Measurements from ENCODE around the gene ACTN3. TPM values are rescaled to one million over a fixed set of nuclear protein-coding genes. Genes with fewer than 3 reads are reported as not detected.

The ACTN3 gene
- total RNA-seq, 1 donor from 2014 or later, result 20.2 TPM

- Histone ChIP-seq H3K4me1 (peaks cover 6% of the 10 kb centered on the region), H2AFZ (replicated peaks) (peak overlapping the region; percentile 82), H3F3A (ENCODE audit: low read depth) (peaks cover 10% of the 10 kb centered on the region), H3K27me3 (no peaks in the 10 kb centered on the region), H3K36me3 (no peaks in the 10 kb centered on the region), H3K27ac (no peak overlapping the region), H3K4me3 (peak overlapping the region; percentile 55), H3K4me2 (peak overlapping the region; percentile 85), H3K9ac (peak overlapping the region; percentile 43), H3K9me3 (ENCODE audit: low read depth) (no peaks in the 10 kb centered on the region), H4K20me1 (ENCODE audit: low read depth) (no peaks in the 10 kb centered on the region), H3K79me2 (ENCODE audit: low read depth) (peaks cover 13% of the 10 kb centered on the region)
- peaks cover 26% of the 10 kb centered on the region for H3K9me3 Mint-ChIP-seq
- H3K27me3 Mint-ChIP-seq (ENCODE audit: insufficient read depth, low read depth), result peaks cover 11% of the 10 kb centered on the region
- H3K4me3 Mint-ChIP-seq, result peak overlapping the region; percentile 100
- TF ChIP-seq EZH2 (IDR thresholded peaks at IDR 0.05), result no peak
- no peak for TF ChIP-seq CTCF (IDR thresholded peaks at IDR 0.05)
- TF ChIP-seq EZH2phosphoT487 (IDR thresholded peaks at IDR 0.05), result no peak
- H3K4me1 Mint-ChIP-seq, result peaks cover 18% of the 10 kb centered on the region
- peaks cover 8% of the 10 kb centered on the region for H3K36me3 Mint-ChIP-seq
- no peak for DNase-seq (ENCODE audit: low spot score)
- peak overlapping the region; percentile 100 for H3K27ac Mint-ChIP-seq
Observed at GRCh38 chr11:66593303-66593635, 46.6 kb downstream of the ACTN3 start.

GRCh38 chr11:66593650-66594049, 46.9 kb downstream of the ACTN3 start:
- H3K9ac ChIP-seq, result no peak overlapping the region
- peaks cover 26% of the 10 kb centered on the region for H3K9me3 Mint-ChIP-seq

GRCh38 chr11:66595245-66595904, 48.7 kb downstream of the ACTN3 start:
- Histone ChIP-seq H4K20me1 (ENCODE audit: low read depth) (no peaks in the 10 kb centered on the region), H3K27me3 (no peaks in the 10 kb centered on the region), H3K4me2 (no peak overlapping the region), H3K4me3 (no peak overlapping the region), H3K9me3 (ENCODE audit: low read depth) (no peaks in the 10 kb centered on the region), H3K4me1 (peaks cover 6% of the 10 kb centered on the region), H3F3A (ENCODE audit: low read depth) (peaks cover 10% of the 10 kb centered on the region), H3K36me3 (no peaks in the 10 kb centered on the region), H3K79me2 (ENCODE audit: low read depth) (peaks cover 13% of the 10 kb centered on the region), H3K9ac (no peak overlapping the region), H2AFZ (replicated peaks) (no peak overlapping the region), H3K27ac (no peak overlapping the region)
- peak overlapping the region; percentile 39 for H3K4me3 Mint-ChIP-seq
- peaks cover 11% of the 10 kb centered on the region for H3K27me3 Mint-ChIP-seq (ENCODE audit: insufficient read depth, low read depth)
- no peak for DNase-seq (ENCODE audit: low spot score)
- no peak overlapping the region for H3K27ac Mint-ChIP-seq
- peaks cover 8% of the 10 kb centered on the region for H3K36me3 Mint-ChIP-seq
- peaks cover 19% of the 10 kb centered on the region for H3K9me3 Mint-ChIP-seq
- no peak for TF ChIP-seq CTCF (IDR thresholded peaks at IDR 0.05)
- TF ChIP-seq EZH2 (IDR thresholded peaks at IDR 0.05), result no peak
- TF ChIP-seq EZH2phosphoT487 (IDR thresholded peaks at IDR 0.05), result no peak
- H3K4me1 Mint-ChIP-seq, result peaks cover 22% of the 10 kb centered on the region

More at GRCh38 chr11:66593650-66594049, 46.9 kb downstream of the ACTN3 start:
- peaks cover 8% of the 10 kb centered on the region for H3K36me3 Mint-ChIP-seq
- no peaks in the 10 kb centered on the region for H4K20me1 ChIP-seq (ENCODE audit: low read depth)
- H3K27ac Mint-ChIP-seq, result peak overlapping the region; percentile 100
- H3K79me2 ChIP-seq (ENCODE audit: low read depth), result peaks cover 13% of the 10 kb centered on the region
- H3K4me2 ChIP-seq, result peak overlapping the region; percentile 85
- TF ChIP-seq CTCF (IDR thresholded peaks at IDR 0.05) (no peak), EZH2phosphoT487 (IDR thresholded peaks at IDR 0.05) (no peak), EZH2 (IDR thresholded peaks at IDR 0.05) (no peak)
- H3K4me1 Mint-ChIP-seq, result peaks cover 18% of the 10 kb centered on the region
- DNase-seq (ENCODE audit: low spot score), result no peak
- H2AFZ ChIP-seq (replicated peaks), result no peak overlapping the region
- no peaks in the 10 kb centered on the region for H3K9me3 ChIP-seq (ENCODE audit: low read depth)
- no peak overlapping the region for H3K27ac ChIP-seq
- H3K4me3 ChIP-seq, result peak overlapping the region; percentile 55
- H3K4me3 Mint-ChIP-seq, result peak overlapping the region; percentile 100
- H3F3A ChIP-seq (ENCODE audit: low read depth), result peaks cover 10% of the 10 kb centered on the region
- peaks cover 6% of the 10 kb centered on the region for H3K4me1 ChIP-seq
- peaks cover 11% of the 10 kb centered on the region for H3K27me3 Mint-ChIP-seq (ENCODE audit: insufficient read depth, low read depth)
- H3K27me3 ChIP-seq, result no peaks in the 10 kb centered on the region
- no peaks in the 10 kb centered on the region for H3K36me3 ChIP-seq

All from neural progenitor cell (in vitro differentiated cells).